CMK (cell line): Measurements from ENCODE around the gene TBC1D4.
A peak's percentile ranks its signal among the peaks of the same experiment; 100 is the strongest.
"Not testable (repeated sequence)": the region's sequence is repeated elsewhere in the genome, so short reads cannot be mapped to it uniquely, and the experiment has no call there.

Source experiments
- DNase-seq: peaks from one replicate; pipeline ENCODE4 v3.0.0-alpha.2; 2010; ENCODE audit warnings: low read depth

Gene TBC1D4

GRCh38 chr13:75446874-75447273, 35.1 kb downstream of the TBC1D4 start:
- no peak for DNase-seq

GRCh38 chr13:75445717-75446499, 36.1 kb downstream of the TBC1D4 start:
- no peak for DNase-seq

GRCh38 chr13:75444016-75444415, 38.0 kb downstream of the TBC1D4 start:
- DNase-seq = no peak

- no peak for DNase-seq
Measured at GRCh38 chr13:75443356-75443958, 38.5 kb downstream of the TBC1D4 start.

GRCh38 chr13:75442736-75443234, 39.2 kb downstream of the TBC1D4 start:
- no peak for DNase-seq

- DNase-seq = no peak
Measured at GRCh38 chr13:75440100-75440499, 41.9 kb downstream of the TBC1D4 start.

GRCh38 chr13:75437582-75438318, 44.2 kb downstream of the TBC1D4 start:
- no peak for DNase-seq

- DNase-seq = not testable (repeated sequence)
Measured at GRCh38 chr13:75434126-75434525, 47.8 kb downstream of the TBC1D4 start.

- DNase-seq = no peak
Measured at GRCh38 chr13:75432811-75433244, 49.1 kb downstream of the TBC1D4 start.

GRCh38 chr13:75432045-75432444, 49.9 kb downstream of the TBC1D4 start:
- no peak for DNase-seq

GRCh38 chr13:75430436-75431209, 51.3 kb downstream of the TBC1D4 start:
- DNase-seq = no peak

GRCh38 chr13:75426421-75426820, 55.5 kb downstream of the TBC1D4 start:
- DNase-seq = no peak

GRCh38 chr13:75425216-75426009, 56.6 kb downstream of the TBC1D4 start:
- peak; percentile 61 for DNase-seq

GRCh38 chr13:75423946-75424345, 58.0 kb downstream of the TBC1D4 start:
- DNase-seq = no peak

- no peak for DNase-seq
Measured at GRCh38 chr13:75422028-75422427, 59.9 kb downstream of the TBC1D4 start.

- no peak for DNase-seq
Measured at GRCh38 chr13:75421133-75421532, 60.8 kb downstream of the TBC1D4 start.

- no peak for DNase-seq
Measured at GRCh38 chr13:75419656-75420055, 62.3 kb downstream of the TBC1D4 start.

GRCh38 chr13:75418997-75419396, 63.0 kb downstream of the TBC1D4 start:
- DNase-seq = no peak

- no peak for DNase-seq
Measured at GRCh38 chr13:75418186-75418843, 63.7 kb downstream of the TBC1D4 start.

- no peak for DNase-seq
Measured at GRCh38 chr13:75417656-75418055, 64.3 kb downstream of the TBC1D4 start.

- DNase-seq = no peak
Measured at GRCh38 chr13:75417012-75417384, 65.0 kb downstream of the TBC1D4 start.
